Stimulated activated CD4-positive, alpha-beta T cell treated with anti-CD3 and anti-CD28 coated beads, Interleukin-4, amount 100 ng/mL, for 48 hours (primary cell): ENCODE measurements around the gene ZBTB17.
"Not testable (repeated sequence)": the region's sequence is repeated elsewhere in the genome, so short reads cannot be mapped to it uniquely, and the experiment has no call there.

Experiments used
- DNase-seq, 2 donors: peaks; one replicate each; pipeline ENCODE4 v3.0.0-alpha.2; 2020; ENCODE audit warnings: low read depth in 2 of 2

The ZBTB17 gene

GRCh38 chr1:15935056-15935950 lies 40.6 kb downstream of the ZBTB17 start:
- DNase-seq: no peak

GRCh38 chr1:15934211-15935055 lies 41.5 kb downstream of the ZBTB17 start:
- no peak for DNase-seq

GRCh38 chr1:15933684-15934083 lies 42.2 kb downstream of the ZBTB17 start:
- DNase-seq: no peak

- no peak for DNase-seq
These were observed 43.3 kb downstream of the ZBTB17 start for GRCh38 chr1:15932612-15933011.

- no peak for DNase-seq
These were observed 44.0 kb downstream of the ZBTB17 start for GRCh38 chr1:15931884-15932283.

GRCh38 chr1:15931401-15931800 lies 44.5 kb downstream of the ZBTB17 start:
- DNase-seq: no peak

- DNase-seq: no peak
These were observed 46.6 kb downstream of the ZBTB17 start for GRCh38 chr1:15928971-15929965.

GRCh38 chr1:15926448-15926847 lies 49.5 kb downstream of the ZBTB17 start:
- DNase-seq: not testable (repeated sequence)

GRCh38 chr1:15923241-15923640 lies 52.7 kb downstream of the ZBTB17 start:
- no peak for DNase-seq

- peak; percentile 27 to 69 for DNase-seq
These were observed 56.8 kb downstream of the ZBTB17 start for GRCh38 chr1:15918962-15919715.

- no peak for DNase-seq
These were observed 59.0 kb downstream of the ZBTB17 start for GRCh38 chr1:15916916-15917315.

- no peak for DNase-seq
These were observed 59.5 kb downstream of the ZBTB17 start for GRCh38 chr1:15916417-15916816.

- no peak for DNase-seq
These were observed 59.9 kb downstream of the ZBTB17 start for GRCh38 chr1:15915991-15916390.

- not testable (repeated sequence) for DNase-seq
These were observed 62.3 kb downstream of the ZBTB17 start for GRCh38 chr1:15913607-15914006.

GRCh38 chr1:15911927-15912326 lies 64.0 kb downstream of the ZBTB17 start:
- no peak for DNase-seq

GRCh38 chr1:15911141-15911540 lies 64.8 kb downstream of the ZBTB17 start:
- no peak for DNase-seq

GRCh38 chr1:15908597-15908996 lies 67.3 kb downstream of the ZBTB17 start:
- no peak for DNase-seq

GRCh38 chr1:15902882-15903281 lies 73.0 kb downstream of the ZBTB17 start:
- DNase-seq: no peak

- DNase-seq: no peak
These were observed 75.1 kb downstream of the ZBTB17 start for GRCh38 chr1:15900662-15901279.

- no peak for DNase-seq
These were observed 76.6 kb downstream of the ZBTB17 start for GRCh38 chr1:15899266-15899665.
